Muscle of back (tissue), 11 donors: ENCODE results near the gene SEC14L1. TPM values are rescaled to one million over a fixed set of nuclear protein-coding genes. Genes with fewer than 3 reads are reported as not detected.
"Not testable (repeated sequence)": the region's sequence is repeated elsewhere in the genome, so short reads cannot be mapped to it uniquely, and the experiment has no call there.

Experiments used
- DNase-seq, 3 donors: peaks; one replicate each; pipeline versions ENCODE4 v3.0.0 to v3.0.0-alpha.2; 2013
- polyA plus RNA-seq, 10 donors: library from polyadenylated mRNA; unstranded; fragments of 120-200 nt; gene quantifications; one replicate each; pipeline ENCODE4 v1.2.1, GENCODE V29; 2013; ENCODE audit not compliant: insufficient read length in 10 of 10

The SEC14L1 gene
- polyA plus RNA-seq, 10 donors = 65.2 to 96.2 (median 75.5) TPM

DNA sequence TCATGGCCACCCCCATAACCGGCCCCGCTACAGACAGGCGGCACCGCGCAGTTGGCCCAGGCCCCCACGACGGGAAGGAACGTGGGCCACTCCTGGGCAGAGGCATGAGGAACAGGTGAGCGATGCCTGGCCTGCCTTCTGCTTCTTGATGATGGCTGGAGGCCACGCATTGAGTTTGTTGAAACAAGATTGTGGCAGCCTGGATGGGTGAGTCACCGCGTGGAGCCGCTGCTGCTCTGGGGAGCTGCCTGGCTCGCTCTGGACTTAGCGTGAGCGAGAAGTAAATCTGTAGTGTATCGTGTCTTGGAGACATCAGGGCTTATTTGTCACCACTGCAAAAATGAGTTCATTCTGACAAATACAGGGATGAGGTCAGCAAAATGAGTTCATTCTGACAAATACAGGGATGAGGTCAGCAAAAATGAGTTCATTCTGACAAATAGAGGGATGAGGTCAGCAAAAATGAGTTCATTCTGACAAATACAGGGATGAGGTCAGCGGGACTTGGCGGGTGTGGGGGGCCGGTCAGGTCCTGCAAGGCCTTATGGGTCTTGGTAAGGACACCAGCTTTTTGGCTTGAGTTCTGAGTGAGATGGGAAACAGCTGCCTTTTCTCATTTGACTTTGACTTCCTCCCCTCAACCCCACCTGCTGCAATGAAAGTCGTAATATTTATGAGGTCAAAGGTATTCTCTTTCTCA lies 93.0 kb downstream of the SEC14L1 start:
- DNase-seq = peak in 1 of 3 donors; percentile 53

DNA sequence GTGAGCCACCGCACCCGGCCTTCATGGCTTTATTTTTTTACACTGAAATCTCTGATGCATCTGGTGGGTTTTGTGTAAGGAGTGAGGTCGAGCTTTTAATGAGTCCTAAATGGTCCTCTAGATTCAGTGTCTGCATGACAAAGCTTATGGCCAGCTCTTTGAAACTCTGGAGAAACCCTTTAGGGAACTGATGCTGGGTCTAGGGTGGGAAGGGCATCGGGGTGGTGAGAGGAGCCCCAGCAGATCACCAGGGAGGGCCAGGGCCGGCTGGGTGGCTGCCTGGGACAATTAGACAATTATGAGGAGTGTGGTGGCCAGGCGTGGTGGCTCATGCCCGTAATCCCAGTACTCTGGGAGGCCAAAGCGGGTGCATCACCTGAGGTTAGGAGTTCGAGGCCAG lies 93.9 kb downstream of the SEC14L1 start:
- DNase-seq = no peak

DNA sequence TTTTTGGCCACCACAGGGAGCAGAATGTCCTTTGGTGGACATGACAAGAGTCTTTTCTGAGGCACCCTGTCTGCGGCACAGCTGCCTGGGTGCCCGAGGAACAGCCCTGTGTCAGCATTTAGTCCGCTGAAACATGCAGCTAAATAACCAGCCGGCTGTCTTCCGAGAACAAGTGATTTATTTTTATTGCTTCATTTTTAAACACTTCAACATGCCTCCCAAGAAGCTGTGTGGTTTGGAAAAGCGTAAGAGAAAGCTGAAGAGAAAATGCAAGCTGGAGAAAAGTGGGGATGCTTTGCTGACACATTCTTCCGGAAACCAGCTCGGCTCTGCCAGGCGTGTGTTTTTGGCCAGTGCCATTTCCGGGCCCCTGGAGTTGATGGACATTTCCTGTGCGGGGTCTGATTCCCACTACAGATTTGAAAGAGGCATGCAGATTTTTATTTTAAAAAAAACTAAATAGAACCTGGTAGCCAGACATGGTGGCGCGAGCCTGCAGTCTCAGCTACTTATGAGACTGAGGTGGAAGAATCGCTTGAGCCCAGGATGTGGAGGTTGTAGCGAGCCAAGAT lies 94.7 kb downstream of the SEC14L1 start:
- DNase-seq = peak; percentile 30 to 86 (median 67)

DNA sequence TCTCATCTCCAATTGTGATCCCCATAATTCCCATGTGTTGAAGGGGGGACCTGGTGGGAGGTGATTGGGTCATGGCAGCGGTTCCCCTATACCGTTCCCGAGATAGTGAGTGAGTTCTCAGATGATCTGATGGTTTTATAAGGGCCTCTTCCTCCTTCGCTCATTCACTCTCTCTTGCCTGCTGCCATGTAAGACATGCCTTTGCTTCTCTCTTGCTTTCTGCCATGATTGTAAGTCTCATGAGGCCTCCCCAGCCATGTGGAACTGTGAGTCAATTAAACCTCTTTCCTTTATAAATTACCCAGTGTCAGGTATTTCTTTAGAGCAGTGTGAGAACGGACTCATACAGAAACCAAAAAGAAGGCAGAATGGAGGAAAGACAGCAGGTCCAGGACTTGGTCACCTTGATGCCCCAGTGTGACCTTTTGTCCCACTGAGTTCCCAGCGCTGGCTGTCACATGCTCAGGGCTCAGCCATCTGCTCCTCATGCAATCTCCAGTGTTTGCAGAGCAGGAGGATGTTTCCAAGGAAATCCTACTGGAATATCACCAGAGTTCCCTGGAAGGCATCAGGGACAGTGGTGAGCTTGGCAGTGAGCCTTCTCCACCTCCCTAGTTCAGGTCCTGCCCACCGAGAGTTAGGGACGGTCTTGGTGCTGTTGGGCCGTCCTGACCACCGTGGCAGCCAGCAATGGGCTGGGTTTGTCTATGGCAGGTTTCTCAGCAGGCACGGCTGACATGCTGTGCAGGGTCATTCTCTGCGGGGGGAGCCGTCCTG lies 96.7 kb downstream of the SEC14L1 start:
- no peak for DNase-seq

DNA sequence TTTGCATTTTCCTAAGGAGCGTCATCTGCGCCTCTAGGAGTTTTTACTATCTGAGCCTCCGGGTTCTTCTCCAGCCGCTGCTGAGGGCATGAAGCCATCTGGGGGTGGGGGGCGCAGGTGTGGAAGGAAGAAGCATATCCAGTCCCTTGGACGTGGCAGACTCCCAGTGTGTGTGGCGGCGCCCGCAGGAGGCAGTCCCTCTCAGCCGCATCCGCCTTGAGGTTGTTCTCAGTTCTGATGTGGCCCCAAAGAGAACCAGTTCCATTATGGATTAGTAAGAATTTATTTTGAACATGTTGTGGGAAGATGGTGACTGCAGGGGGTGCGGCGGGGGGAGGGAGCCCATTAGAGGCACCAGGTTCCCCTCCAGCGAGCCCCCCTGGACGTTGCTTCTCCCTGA lies 100.2 kb downstream of the SEC14L1 start:
- DNase-seq = no peak

DNA sequence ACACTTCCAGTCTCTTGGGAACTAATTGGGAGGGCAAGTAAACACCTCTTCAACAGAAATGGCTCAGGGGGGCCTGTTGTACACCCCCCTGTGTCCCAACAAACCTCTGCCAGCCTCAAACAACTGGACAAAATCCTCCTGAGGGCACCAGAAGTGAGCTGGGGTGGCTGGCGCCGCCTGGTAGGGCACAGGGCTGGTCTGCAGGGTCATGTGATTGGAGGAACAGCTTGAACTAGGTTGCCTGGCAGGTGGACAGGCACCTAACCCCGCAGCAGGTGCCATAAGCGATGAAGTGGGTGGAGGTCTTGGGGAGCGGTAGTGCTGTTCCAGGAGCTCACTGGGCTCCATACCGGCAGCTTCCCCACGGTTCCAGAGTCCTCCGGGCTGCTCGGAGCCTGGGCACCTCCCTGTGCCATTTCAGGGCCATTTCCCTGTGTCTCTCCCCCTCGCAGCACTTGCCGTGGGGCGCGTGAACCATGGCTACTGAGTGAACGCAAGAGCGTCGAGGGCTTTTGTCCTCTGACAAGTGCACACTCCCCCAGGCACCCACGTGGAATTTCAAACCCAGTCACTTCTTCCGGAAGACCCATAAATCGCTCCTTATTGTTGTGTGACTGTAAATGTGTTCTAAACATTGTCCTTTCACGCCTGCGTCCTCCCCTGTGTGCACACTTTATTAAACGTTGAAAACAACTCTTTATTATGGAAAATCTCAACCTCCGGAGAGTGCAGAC lies 101.5 kb downstream of the SEC14L1 start:
- peak in 1 of 3 donors; percentile 40 for DNase-seq

DNA sequence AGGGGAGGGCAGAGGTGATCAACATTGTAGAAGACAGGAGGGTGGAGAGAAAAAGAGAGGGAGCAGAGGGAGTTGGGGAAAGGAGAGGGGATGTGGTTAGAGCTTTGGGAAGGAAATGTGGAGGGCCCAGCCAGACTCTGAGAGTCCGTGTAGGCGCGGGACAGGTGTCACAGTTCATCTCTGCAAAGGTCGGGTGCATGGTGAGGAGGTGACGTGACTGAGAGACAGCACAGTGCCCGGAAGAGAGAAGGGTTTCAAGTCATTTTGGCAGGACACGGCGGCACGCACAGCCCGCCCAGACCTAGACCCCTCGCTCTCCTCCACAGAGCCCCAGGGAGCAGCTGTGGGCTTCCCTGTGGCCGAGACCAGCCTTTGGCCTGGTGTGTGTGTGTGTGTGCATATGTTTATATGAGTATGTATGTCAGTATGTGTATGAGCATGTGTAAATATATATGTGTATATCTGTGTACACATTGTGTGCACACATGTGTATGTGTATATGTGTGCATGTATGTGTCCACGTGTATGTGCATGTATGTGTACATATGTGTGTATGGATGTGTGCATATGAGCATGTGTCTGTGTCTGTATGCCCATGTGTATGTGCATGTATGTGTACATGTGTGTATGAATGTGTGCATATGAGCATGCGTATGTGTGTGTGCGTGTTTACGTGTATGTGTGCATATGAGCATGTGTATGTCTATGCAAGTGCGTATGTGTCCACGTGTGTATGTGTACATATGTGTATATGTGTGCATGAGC lies 104.6 kb downstream of the SEC14L1 start:
- no peak for DNase-seq

DNA sequence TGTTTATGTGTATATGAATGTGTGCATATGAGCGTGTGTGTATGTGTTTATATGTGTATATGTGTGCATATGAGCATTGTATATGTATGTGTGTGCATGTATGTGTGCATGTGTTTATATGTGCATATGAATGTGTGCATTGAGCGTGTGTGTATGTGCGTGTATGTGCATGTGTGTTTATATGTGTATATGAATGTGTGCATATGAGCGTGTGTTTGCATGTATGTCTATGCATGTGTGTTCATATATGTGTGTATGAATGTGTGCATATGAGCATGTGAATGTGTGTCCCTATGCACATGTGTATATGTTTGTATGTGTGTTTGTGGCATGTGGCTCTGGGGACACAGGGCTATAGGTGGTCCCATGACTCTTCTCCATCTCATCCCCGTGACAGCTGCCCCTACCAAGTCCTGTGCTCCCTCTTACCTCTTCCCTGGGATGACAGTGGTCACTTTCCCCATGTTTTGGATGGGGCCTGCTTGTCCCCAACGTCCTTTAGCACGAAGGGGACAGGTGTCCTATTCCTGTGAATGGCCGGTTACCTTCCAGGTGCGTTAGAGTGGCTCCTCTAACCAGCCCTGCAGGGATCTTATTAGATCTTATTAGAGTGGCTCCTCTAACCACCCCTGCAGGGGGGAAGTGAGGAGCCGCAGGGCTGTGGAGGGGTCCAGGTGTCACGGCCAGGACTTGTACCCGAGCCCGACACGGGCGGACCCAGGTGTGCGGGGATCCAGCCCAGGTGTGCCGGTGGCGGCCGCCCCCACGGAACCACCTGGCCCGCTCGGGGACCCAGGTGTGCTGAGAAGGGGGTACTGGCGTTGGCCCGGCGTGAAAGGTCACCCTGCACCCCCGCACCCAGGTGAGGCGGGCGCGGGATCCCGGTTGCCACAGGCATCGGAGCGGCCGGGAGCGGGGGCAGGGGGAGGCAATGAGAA lies 105.6 kb downstream of the SEC14L1 start:
- DNase-seq = no peak

DNA sequence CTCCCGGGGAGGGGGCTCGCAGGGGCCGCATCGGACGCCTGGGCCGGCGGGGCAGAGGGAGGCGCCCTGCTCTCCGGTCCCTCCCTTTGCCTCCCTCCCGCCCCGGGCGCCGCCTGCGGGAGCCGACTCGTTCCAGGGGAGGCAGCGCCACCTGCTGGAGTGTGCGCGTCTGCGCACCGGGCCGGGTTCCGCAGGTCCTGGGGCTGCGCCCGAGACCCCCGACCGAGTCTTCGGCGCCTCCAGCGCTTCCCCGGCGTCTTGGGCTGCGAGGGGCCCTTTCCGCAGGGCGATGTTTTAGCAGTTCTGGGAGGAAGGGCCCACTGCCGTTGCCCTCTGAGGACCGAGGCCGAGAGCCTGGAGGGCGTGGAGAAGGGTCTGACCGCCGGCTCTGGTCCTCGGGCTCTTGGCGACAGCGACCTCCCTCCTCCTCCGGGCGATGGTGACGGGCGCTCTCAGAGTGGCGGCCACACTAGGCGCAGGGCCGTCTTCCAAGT lies 106.3 kb downstream of the SEC14L1 start:
- DNase-seq = peak; percentile 73 to 93 (median 90)

DNA sequence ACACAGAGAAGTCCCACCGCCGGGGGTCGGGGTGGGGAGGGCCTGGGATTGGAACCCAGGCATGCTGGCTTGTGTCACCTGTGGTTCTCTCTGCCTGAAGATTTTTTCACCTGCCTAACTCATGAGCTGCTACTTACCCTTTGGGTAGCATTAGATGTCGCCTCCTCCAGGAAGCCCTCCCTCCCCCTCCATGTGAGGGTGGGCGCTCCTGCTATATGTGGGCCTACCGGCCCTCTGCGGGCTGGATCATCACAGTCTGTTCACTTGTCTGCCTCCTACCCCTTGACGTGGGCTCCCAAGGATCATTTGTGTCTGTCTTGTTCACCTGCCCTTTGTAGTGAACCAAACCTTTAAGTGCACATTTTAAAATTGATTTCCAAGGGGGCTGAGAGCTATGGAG lies 106.8 kb downstream of the SEC14L1 start:
- DNase-seq = no peak

DNA sequence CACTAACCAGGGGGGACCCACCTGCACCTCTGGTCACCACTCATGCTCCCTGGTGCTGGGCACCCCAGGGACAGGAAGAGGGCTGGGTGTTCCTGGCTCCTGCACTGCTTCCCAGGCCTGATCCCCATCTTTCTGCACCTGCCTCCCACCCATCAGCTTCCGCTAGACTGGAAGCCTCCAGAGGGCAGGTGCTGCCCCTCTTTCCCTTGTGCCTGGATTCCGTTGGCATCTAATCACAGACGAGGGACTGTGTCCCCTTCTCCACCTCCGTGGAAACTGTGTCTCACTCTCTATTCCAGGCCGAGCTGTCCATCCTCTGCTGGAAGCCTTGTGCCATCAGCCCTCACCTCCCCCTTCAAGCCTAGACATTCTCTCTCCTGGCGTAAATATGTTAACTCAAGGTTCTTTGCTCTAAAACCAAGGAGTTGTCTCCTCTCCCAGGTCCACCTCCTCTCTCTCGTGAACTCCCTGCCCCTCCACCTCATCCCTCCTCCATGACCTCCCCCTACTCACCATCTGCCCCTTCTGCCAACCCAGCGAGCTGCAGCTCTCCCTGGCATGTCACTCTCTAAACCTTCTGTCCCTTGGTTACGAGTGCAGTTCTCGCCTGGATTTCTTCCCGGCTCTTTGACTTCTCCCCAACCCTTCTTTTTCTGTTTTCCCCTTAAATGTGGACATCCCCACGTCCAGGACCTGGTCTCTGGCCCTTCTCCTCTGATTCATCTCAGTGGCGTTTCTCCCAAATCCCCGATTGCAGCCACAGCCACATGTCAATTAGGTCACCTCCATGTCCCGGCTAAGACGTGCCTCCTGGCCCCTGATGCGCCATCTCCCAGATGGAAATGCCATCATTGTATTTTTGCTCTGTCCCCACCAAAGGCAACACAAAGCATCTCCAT lies 107.7 kb downstream of the SEC14L1 start:
- DNase-seq = no peak

DNA sequence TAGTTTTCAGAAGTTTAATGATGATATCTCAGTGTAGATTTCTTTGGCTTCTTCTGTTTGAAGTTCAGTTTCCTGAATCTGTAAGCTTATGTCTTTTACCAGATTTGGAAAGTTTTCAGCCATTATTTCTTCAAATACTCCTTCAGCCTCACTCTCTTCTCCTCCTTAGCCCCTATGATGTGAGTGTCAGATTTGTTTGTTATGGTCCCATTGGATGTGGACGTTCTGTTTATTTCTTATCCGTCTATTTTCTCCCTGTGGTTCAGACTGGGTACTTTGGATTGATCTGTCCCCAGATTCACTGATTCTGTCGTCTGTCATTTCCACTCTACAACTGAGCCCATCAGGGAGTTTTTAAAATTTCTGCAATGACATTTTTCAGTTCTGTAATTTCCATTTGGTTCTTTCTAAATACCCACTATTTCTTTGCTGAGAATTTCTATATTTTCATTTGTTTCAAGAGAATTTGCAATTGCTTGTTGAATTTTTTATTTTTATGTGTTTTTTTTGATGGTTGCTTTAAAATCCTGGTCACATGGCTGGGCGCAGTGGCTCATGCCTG lies 110.9 kb downstream of the SEC14L1 start:
- DNase-seq = no peak

DNA sequence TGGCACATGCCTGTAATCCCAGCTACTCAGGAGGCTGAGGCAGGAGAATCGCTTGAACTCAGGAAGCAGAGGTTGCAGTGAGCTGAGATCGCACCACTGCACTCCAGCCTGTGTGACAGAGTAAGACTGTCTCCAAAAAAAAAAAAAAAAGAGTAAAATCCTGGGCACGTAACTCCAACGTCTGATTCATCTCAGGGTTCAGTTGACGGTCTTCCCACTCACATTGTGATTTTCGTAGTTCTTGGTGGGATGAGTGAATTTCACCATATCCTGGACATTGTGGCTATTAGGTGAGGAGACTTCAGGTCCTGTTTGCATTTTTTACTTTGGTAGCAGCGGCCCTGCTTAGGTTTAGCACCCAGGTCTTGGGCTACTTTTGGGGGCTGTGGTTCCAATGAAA lies 111.5 kb downstream of the SEC14L1 start:
- not testable (repeated sequence) for DNase-seq

DNA sequence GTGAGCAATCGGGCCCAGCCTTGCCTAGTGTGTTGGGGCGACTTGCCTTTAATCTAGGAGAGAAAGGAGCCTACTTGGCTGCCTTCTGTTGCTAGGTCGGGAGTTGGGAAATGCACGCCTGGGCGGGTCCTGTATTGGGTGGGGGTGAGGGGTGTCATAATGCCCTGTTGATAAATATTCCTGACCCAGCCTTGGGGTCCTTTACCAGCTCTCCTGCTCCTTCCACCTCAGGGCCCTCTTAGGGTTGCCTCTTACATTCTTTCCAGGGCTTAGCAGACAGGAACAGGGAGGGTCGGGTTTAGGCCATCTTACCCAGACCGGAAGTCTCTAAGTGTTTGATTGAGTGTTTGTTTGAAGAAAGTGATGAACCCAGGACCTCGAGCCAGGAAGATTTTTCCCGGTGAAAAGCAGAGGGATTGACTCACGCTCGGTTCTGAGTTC lies 112.9 kb downstream of the SEC14L1 start:
- DNase-seq = no peak

DNA sequence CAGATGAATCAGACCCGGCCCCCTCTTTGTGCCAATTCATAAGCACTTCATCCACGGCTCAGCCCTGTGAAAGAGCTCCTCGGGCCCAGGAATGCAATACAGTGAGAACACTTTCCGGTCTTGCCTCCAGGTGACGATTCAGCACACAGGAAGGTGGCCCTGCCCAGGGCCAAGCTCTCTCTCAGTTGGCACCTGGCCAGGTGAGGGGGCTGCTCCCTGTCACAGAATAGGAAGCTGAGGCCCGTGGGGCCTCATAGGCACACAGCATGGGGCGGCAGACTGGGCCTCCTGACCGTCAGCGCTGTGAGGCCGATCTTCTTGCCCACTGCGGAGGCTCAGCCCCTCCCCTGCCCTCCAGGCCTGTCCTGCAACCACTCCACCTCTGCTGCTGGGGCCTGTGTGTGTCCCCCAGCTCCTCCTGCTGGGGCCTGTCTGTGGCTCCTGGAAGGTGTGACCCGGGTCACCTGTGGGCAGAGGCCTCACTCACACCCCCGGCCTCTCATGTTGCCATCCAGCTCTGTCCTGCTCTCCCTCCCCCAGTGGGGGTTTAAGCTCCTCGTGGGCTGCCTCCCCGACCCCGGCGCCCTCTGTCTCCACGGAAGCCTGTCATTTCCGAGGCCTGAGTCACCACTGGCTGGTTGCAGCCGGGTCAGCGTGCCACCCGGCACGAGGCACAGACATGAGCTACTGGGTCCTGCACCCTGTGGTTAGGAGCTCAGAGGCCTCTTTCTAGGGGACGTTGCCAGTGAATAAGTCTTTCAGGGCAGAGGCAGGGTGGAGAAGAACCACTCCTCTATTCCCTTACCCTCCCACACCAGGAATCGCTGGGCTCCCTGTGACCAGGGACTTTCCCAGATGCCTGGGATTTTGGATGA lies 114.4 kb downstream of the SEC14L1 start:
- no peak for DNase-seq

DNA sequence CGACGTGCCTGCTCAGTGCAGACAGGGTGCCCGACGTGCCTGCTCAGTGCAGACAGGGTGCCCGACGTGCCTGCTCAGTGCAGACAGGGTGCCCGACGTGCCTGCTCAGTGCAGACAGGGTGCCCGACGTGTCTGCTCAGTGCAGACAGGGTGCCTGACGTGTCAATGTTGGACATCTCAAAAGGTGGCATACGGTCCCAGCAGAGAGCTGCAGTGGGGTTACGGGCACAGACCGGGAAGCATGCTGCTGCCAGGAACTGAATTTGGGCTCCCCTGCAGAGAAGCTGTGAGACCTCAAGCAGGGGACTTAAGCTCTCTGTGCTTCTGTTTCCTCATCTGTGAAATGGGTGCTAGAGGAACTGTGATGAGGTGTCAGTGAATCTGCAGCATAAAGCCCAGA lies 115.2 kb downstream of the SEC14L1 start:
- not testable (repeated sequence) for DNase-seq

DNA sequence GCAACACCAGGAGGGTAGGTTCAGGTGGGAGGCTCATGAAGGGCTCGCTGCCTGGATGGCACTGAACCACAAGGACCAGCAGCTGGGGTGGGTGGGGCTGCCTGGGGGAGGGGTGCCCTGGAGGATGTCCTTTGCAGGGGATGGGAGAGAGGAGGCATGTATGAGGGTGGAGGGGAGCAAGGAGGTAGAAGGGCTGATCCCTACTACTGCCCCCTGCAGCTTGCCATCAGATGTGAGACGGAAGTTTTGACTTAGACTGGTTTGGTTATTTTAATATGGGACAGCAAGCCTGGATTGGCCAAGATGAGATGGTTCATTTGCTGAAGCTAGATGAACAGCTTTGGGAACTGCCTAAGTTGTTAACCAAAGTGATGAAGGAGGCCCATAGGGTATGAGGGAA lies 115.9 kb downstream of the SEC14L1 start:
- no peak for DNase-seq

DNA sequence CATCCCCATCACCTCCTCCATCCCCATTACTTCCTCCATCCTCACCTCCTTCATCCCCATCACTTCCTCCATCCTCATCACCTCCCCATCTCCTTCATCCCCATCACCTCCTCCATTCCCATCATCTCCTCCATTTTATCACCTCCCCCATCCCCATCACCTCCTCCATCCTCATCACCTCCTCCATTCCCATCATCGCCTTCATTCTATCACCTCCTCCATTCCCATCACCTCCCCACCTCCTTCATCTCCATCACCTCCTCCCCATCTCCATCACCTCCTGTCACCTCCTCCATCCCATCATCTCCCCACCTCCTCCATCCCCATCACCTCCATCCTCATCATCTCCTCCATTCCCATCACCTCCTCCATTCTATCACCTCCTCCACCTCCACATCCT lies 116.4 kb downstream of the SEC14L1 start:
- DNase-seq = no peak
